ENCODE data around the gene HDAC4.

HDAC4 gene

DNA sequence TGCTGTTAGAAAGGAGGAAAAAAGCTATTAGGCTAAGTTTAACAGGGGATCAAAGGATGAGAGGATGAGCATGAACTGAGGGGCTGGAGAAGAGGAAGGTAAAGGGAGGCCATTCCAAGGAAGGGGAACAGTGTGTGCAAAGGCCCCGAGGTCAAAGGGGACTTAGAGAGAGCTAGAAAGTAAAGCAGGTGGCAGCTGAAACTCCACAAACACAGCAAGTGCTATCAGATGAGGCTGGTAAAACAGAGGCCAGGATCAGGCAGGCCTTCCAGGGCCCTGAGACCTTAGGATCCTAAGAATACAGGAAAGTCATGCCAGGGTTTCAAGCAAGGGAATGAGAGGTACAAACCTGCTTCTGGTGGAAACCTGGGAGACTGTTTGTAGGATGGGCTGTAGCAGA lies 5.8 kb downstream of the HDAC4 start:
- no peak for DNase-seq
- no peaks in the 10 kb centered on the region for H3K27me3 ChIP-seq (replicated peaks)
- TF ChIP-seq CTCF (IDR thresholded peaks at IDR 0.05; ENCODE audit: low read depth, low read length, missing control alignments), result no peak
- in situ Hi-C loops (cut with HindIII; ENCODE audit: low pct_ligation_motif_present, low sequenced_read_pairs), result no loop called here
- H3K36me3 ChIP-seq (replicated peaks), result no peaks in the 10 kb centered on the region
- no peak overlapping the region for H3K27ac ChIP-seq
- no peak overlapping the region for H3K4me3 ChIP-seq (ENCODE audit: low read depth, low read length)

- no peak for TF ChIP-seq CTCF (IDR thresholded peaks at IDR 0.05; ENCODE audit: low read depth, low read length, missing control alignments)
- H3K4me3 ChIP-seq (ENCODE audit: low read depth, low read length), result no peak overlapping the region
- in situ Hi-C loops (cut with HindIII; ENCODE audit: low pct_ligation_motif_present, low sequenced_read_pairs), result no loop called here
- no peak for DNase-seq
- H3K27me3 ChIP-seq (replicated peaks), result no peaks in the 10 kb centered on the region
- no peaks in the 10 kb centered on the region for H3K36me3 ChIP-seq (replicated peaks)
- H3K27ac ChIP-seq, result no peak overlapping the region
Observed at GRCh38 chr2:239394346-239394945, 6.4 kb downstream of the HDAC4 start.

DNA sequence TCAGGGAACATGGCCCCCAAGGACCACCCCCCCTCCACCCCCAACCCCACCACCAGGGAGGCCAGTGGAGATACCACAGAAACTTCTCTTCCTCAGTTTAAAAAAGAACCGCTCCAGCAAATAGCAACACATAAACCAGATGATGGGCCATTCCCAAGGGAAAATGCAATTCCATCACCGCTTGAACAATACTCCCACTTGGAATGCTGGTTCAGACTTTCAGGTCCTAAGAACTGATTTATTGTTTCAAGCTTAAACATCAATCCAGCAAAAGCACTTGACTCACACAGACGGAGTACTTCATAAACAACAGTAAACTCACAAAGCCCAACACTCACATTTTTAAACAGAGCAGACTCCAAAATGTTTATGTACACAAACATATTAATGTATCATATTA lies 6.9 kb downstream of the HDAC4 start:
- Histone ChIP-seq H3K4me3 (ENCODE audit: low read depth, low read length) (no peak overlapping the region), H3K27ac (no peak overlapping the region), H3K27me3 (replicated peaks) (no peaks in the 10 kb centered on the region), H3K36me3 (replicated peaks) (no peaks in the 10 kb centered on the region)
- in situ Hi-C loops (cut with HindIII; ENCODE audit: low pct_ligation_motif_present, low sequenced_read_pairs), result no loop called here
- TF ChIP-seq CTCF (IDR thresholded peaks at IDR 0.05; ENCODE audit: low read depth, low read length, missing control alignments), result no peak
- DNase-seq, result no peak

- no peak overlapping the region for H3K27ac ChIP-seq
- in situ Hi-C loops (cut with HindIII; ENCODE audit: low pct_ligation_motif_present, low sequenced_read_pairs), result no loop called here
- no peaks in the 10 kb centered on the region for H3K36me3 ChIP-seq (replicated peaks)
- H3K4me3 ChIP-seq (ENCODE audit: low read depth, low read length), result no peak overlapping the region
- DNase-seq, result no peak
- no peaks in the 10 kb centered on the region for H3K27me3 ChIP-seq (replicated peaks)
- TF ChIP-seq CTCF (IDR thresholded peaks at IDR 0.05; ENCODE audit: low read depth, low read length, missing control alignments), result no peak
Observed at GRCh38 chr2:239393388-239393940, 7.4 kb downstream of the HDAC4 start.

DNA sequence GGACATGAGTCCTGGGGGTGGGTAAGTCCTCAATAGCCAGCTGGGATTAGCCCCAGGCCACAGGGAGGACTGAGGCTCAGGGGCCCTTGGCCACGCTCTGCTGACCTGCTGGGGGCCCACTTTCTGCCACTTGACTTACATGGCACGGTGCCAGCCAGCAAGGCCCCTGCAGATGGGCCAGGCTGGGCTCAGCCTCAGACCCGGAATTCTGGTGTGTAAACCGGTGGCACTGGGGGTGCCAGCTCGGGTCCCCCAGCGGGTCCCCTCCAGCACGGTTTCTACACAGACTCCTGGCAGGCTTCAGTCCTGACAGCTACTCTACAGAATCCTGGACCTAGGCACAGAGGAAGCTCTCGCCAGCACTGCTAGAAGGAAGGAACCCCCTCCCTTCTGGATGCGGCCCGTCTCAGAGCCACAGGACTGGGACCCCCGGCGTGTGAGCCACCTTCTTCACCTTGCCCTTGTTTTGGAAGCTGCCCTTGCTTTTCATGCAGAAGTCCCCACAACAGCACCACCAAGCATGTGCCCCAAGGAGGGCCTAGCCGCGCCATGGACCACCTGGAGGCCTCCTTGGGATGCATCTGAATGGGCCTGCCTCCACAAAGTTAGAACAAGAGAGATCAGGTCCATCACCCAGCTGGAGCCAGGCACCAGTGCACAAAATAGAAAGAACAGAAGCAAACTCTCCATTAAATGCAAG lies 8.0 kb downstream of the HDAC4 start:
- no peak for DNase-seq
- no peak for TF ChIP-seq CTCF (IDR thresholded peaks at IDR 0.05; ENCODE audit: low read depth, low read length, missing control alignments)
- Histone ChIP-seq H3K27me3 (replicated peaks) (no peaks in the 10 kb centered on the region), H3K4me3 (ENCODE audit: low read depth, low read length) (no peak overlapping the region), H3K27ac (no peak overlapping the region), H3K36me3 (replicated peaks) (no peaks in the 10 kb centered on the region)
- in situ Hi-C loops (cut with HindIII; ENCODE audit: low pct_ligation_motif_present, low sequenced_read_pairs), result no loop called here
